B cell (primary cell): ENCODE measurements around the gene DRAM2. TPM values are rescaled to one million over a fixed set of nuclear protein-coding genes. Genes with fewer than 3 reads are reported as not detected.
A peak's percentile ranks its signal among the peaks of the same experiment; 100 is the strongest.

ENCODE experiments used
- ATAC-seq: fragments of 200-7000 bp; cut with Tn5 transposase; one replicate; pipeline ENCODE4 v1.10.0; 2021; ENCODE audit warnings: low read depth, mild to moderate bottlenecking, moderate number of reproducible peaks, moderate library complexity
- CTCF ChIA-PET: fragments of 350-600 bp; sonication (Branson Sonifier 250); formaldehyde crosslinking; loops from one replicate; lab custom pipeline; 2021; ENCODE audit warnings: antibody characterized with exemption, inconsistent platforms; lab: Charles Lee
- POLR2A ChIA-PET: fragments of 350-600 bp; sonication (Branson Sonifier 250); formaldehyde crosslinking; loops from one replicate; lab custom pipeline; 2021; ENCODE audit warnings: antibody characterized with exemption; lab: Charles Lee
- DNase-seq: peaks from one replicate; pipeline ENCODE4 v3.0.0; 2013
- H2AFZ ChIP-seq: 2 replicates; pipeline ENCODE4 v1.6.1; 2012; ENCODE audit warnings: mild to moderate bottlenecking, low read depth, low read length; ENCODE audit not compliant: insufficient read depth, poor library complexity, severe bottlenecking
- H3K27ac ChIP-seq, 2 donors: 1 replicate in 1 of 2; 2 replicates in 1 of 2; pipeline ENCODE4 v1.5.1; 2012 to 2013; ENCODE audit warnings: low read length in 2 of 2, mild to moderate bottlenecking in 2 of 2, moderate library complexity in 1 of 2
- H3K27me3 ChIP-seq, 4 experiments: fragments of 200-600 bp in 1 of 4; sonication (generic) in 1 of 4; replicated peaks in 1 of 4; 1 replicate in 2 of 4; 2 replicates in 2 of 4; pipeline versions ENCODE4 v1.6.1 to v1.7.0; 2013 to 2016; ENCODE audit warnings: low read length in 3 of 4, mild to moderate bottlenecking in 2 of 4, mixed read lengths in 1 of 4, moderate library complexity in 1 of 4; ENCODE audit not compliant: insufficient read depth in 4 of 4, control insufficient read depth in 3 of 4; ENCODE audit errors: control extremely low read depth in 1 of 4
- H3K36me3 ChIP-seq, 2 experiments: replicated peaks in 1 of 2; 1 replicate in 1 of 2; 2 replicates in 1 of 2; pipeline versions ENCODE4 v1.6.1 to v1.7.1; 2013; ENCODE audit warnings: low read length in 1 of 2; ENCODE audit not compliant: insufficient read depth in 2 of 2, control insufficient read depth in 1 of 2; ENCODE audit errors: control extremely low read depth in 1 of 2, extremely low read depth in 1 of 2
- H3K4me1 ChIP-seq, 2 donors: fragments of 200-600 bp in 1 of 2; sonication (generic) in 1 of 2; 1 replicate in 1 of 2; 2 replicates in 1 of 2; pipeline versions ENCODE4 v1.5.1 to v1.6.1; 2013 to 2017; ENCODE audit warnings: low read length in 2 of 2; ENCODE audit not compliant: control insufficient read depth in 2 of 2, insufficient read depth in 2 of 2
- H3K4me2 ChIP-seq: replicated peaks from 2 replicates; pipeline ENCODE3; 2012; ENCODE audit warnings: mild to moderate bottlenecking, low read depth, low read length; ENCODE audit not compliant: poor library complexity, severe bottlenecking
- H3K4me3 ChIP-seq, 5 experiments: fragments of 200-600 bp in 1 of 5; sonication (generic) in 1 of 5; 1 replicate in 3 of 5; 2 replicates in 2 of 5; pipeline versions ENCODE4 v1.5.1 to v1.7.0; 2011 to 2016; ENCODE audit warnings: low read length in 4 of 5, mild to moderate bottlenecking in 4 of 5, low read depth in 2 of 5, control low read depth in 1 of 5, moderate library complexity in 1 of 5; ENCODE audit not compliant: insufficient read depth in 1 of 5; ENCODE audit errors: control extremely low read depth in 1 of 5, extremely low read depth in 1 of 5
- H3K79me2 ChIP-seq: fragments of 200-600 bp; sonication (generic); one replicate; pipeline ENCODE4 v1.6.0; 2016; ENCODE audit warnings: low read length; ENCODE audit not compliant: control insufficient read depth, insufficient read depth
- H3K9ac ChIP-seq: fragments of 200-600 bp; sonication (generic); 2 replicates; pipeline ENCODE4 v1.6.1; 2017; ENCODE audit warnings: mild to moderate bottlenecking, low read length, moderate library complexity
- H3K9me3 ChIP-seq, 3 donors: one replicate each; pipeline versions ENCODE4 v1.6.1 to v1.7.1; 2013; ENCODE audit warnings: low read length in 2 of 3; ENCODE audit not compliant: control insufficient read depth in 2 of 3, insufficient read depth in 1 of 3; ENCODE audit errors: control extremely low read depth in 1 of 3
- H4K20me1 ChIP-seq: 2 replicates; pipeline ENCODE4 v1.6.0; 2012; ENCODE audit warnings: mild to moderate bottlenecking, low read length; ENCODE audit not compliant: insufficient read depth, control insufficient read depth, poor library complexity, severe bottlenecking
- H3K27ac Mint-ChIP-seq: one replicate; pipeline ENCODE4 v1.8.0; 2021; ENCODE audit warnings: mixed read lengths
- H3K27me3 Mint-ChIP-seq: one replicate; pipeline ENCODE4 v1.8.0; 2021; ENCODE audit warnings: mixed read lengths
- H3K4me1 Mint-ChIP-seq: one replicate; pipeline ENCODE4 v1.8.0; 2021; ENCODE audit warnings: mixed read lengths
- H3K4me3 Mint-ChIP-seq: one replicate; pipeline ENCODE4 v1.8.0; 2021; ENCODE audit warnings: mixed read lengths
- H3K9me3 Mint-ChIP-seq: one replicate; pipeline ENCODE4 v1.8.0; 2022; ENCODE audit warnings: mixed read lengths; ENCODE audit not compliant: insufficient read depth
- CTCF ChIP-seq: fragments of 200-600 bp; IDR thresholded peaks from one replicate; pipeline ENCODE4 v1.8.0; 2022; ENCODE audit warnings: antibody characterized with exemption, mild to moderate bottlenecking
- EZH2 ChIP-seq: IDR thresholded peaks from 2 replicates; pipeline ENCODE4 v1.6.1; 2012; ENCODE audit warnings: borderline replicate concordance, low read depth, mild to moderate bottlenecking, moderate library complexity, low read length; ENCODE audit not compliant: insufficient read depth, poor library complexity, severe bottlenecking
- WGBS: methylation state at CpG from one replicate; pipeline ENCODE4 v1.1.5; 2013; ENCODE audit warnings: missing lambda C conversion rate; ENCODE audit not compliant: insufficient coverage; 5-methylcytosine and 5-hydroxymethylcytosine counted together
- intact Hi-C: fragments of 100-400 bp; cut with micrococcal nuclease; formaldehyde crosslinking; loops from one replicate; pipeline ENCODE4 v1.10.0; 2022
- polyA plus RNA-seq: library from polyadenylated mRNA; depleted of rRNA; stranded (reverse); fragments of >200 nt; gene quantifications from 2 replicates; pipeline ENCODE4 v1.2.3, GENCODE V29; 2012
- total RNA-seq, 2 donors: library from RNA; stranded (reverse); fragments of 120-200 nt in 1 of 2; gene quantifications; 1 replicate in 1 of 2; 2 replicates in 1 of 2; pipeline versions ENCODE4 v1.2.3 to v1.2.4, GENCODE V29; 2013 to 2022

DRAM2 gene
- total and polyA plus RNA-seq, 2 donors (not counting 1 experiment from before 2014, with no cell fraction given) = 102 to 195 TPM

DNA sequence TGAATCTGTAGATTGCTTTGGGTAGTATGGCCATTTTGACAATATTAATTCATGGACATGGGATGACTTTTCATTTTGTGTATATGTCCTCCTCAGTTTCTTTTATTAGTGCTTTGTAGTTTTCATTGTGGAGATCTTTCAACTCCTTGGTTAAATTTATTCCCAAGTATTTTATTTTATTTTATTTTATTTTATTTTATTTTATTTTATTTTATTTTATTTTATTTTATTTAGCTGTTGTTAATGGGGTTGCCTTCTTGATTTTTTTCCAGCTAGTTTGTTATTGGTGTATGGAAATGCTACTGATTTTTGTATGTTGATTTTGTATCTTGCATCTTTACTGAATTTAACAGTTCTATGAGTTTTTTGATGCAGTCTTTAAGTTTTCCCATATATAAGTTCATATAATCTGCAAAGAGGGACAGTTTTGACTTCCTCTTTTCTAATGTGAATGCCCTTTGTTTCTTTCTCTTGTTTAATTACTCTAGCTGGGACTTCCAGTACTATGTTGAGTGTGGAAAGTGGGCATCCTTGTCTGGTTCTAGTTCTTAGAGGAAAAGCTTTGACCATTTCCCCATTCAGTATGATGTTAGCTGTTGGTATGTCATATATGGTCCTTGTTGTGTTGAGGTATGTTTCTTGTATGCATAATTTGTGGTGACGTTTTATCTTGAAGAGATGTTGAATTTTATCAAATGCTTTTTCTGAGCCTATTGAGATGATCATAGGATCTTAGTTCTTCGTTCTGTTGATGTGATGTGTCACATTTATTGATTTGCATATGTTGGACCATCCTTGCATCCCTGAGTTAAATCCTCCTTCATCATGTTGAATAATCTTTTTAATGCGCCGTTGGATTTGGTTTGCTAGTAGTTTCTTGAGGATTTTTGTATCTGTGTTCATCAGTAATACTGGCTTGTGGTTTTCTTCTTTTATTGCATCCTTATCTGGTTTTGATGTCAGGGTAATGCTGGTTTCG lies 14.4 kb upstream of the DRAM2 start:
- DNase-seq (peak; percentile 31), ATAC-seq (no peak)
- H4K20me1 ChIP-seq = peaks cover 19% of the 10 kb centered on the region
- peaks cover 98% of the 10 kb centered on the region for H3K79me2 ChIP-seq
- H3K4me2 ChIP-seq = peak overlapping the region; percentile 58
- peaks cover 23 to 47% of the 10 kb centered on the region in 2 donors for H3K4me1 ChIP-seq
- ChIA-PET CTCF (interaction anchor here (0.8 to 1.9 kb wide), 4 partner anchors 11 to 245 kb away, joined by 3 to 4 read pairs (median 3); no protein-coding TSS in a partner anchor), POLR2A (no interaction called here)
- Mint-ChIP-seq H3K9me3 (no peaks in the 10 kb centered on the region), H3K27ac (peak overlapping the region; percentile 76), H3K4me1 (peaks cover 71% of the 10 kb centered on the region), H3K27me3 (no peaks in the 10 kb centered on the region), H3K4me3 (peak overlapping the region; percentile 67)
- WGBS = no CpG with 5 or more reads among the region's 5 CpGs
- TF ChIP-seq EZH2 (no peak), CTCF (no peak)
- no peaks in the 10 kb centered on the region for H3K9me3 ChIP-seq
- H3K27ac ChIP-seq = peak overlapping the region in 1 of 2 donors; percentile 60
- peak overlapping the region; percentile 30 for H2AFZ ChIP-seq
- peaks cover 7 to 60% of the 10 kb centered on the region in 2 experiments for H3K36me3 ChIP-seq
- peak overlapping the region; percentile 27 for H3K9ac ChIP-seq
- H3K4me3 ChIP-seq = no peak overlapping the region
- intact Hi-C loops = loop anchor here (5.0 kb wide), 2 partner anchors 33 to 37 kb away; no protein-coding TSS in a partner anchor
- no peaks in the 10 kb centered on the region for H3K27me3 ChIP-seq
